H1 (cell line): ENCODE data around the gene NPHS2. TPM values are rescaled to one million over a fixed set of nuclear protein-coding genes. Genes with fewer than 3 reads are reported as not detected.

ENCODE experiments used
- CEBPB ChIP-seq: IDR thresholded peaks from 2 replicates; pipeline ENCODE4 v1.6.1; 2012; ENCODE audit warnings: low read depth, low read length
- TAF1 ChIP-seq: IDR thresholded peaks from 2 replicates; pipeline ENCODE4 v1.6.1; 2011; ENCODE audit warnings: mild to moderate bottlenecking, low read depth, low read length
- polyA plus RNA-seq, 7 experiments: library from polyadenylated mRNA; depleted of rRNA in 3 of 7; stranded (reverse) in 5 of 7; unstranded in 2 of 7; fragments of >200 nt in 5 of 7; fragments of 200-250 nt in 2 of 7; gene quantifications; 1 replicate in 5 of 7; 2 replicates in 1 of 7; 4 replicates in 1 of 7; pipeline versions ENCODE4 v1.2.1 to v1.2.3, GENCODE V29; 2011 to 2013; ENCODE audit warnings: missing spikeins in 2 of 7, mixed read lengths in 2 of 7
- total RNA-seq: library from RNA; stranded (reverse); fragmentation: NEBNext Ultra II Directional; extraction: Animal tissue kit (Norgen Biotek cat#: 25700); gene quantifications from 2 replicates; pipeline ENCODE4 v1.2.1, GENCODE V29; 2021
- TF ChIP-seq, protein P1 (sequence below): fragments of 300-600 bp; sonication (generic); IDR thresholded peaks from 2 replicates; pipeline ENCODE4 v1.7.1; 2012; ENCODE audit warnings: low read length, moderate library complexity, mild to moderate bottlenecking, inconsistent platforms; ENCODE audit not compliant: insufficient replicate concordance

NPHS2 gene
- total and polyA plus RNA-seq, 2 of the 8 experiments (the other 6 are each of a cell fraction or from before 2014, with no cell fraction given): not detected

DNA sequence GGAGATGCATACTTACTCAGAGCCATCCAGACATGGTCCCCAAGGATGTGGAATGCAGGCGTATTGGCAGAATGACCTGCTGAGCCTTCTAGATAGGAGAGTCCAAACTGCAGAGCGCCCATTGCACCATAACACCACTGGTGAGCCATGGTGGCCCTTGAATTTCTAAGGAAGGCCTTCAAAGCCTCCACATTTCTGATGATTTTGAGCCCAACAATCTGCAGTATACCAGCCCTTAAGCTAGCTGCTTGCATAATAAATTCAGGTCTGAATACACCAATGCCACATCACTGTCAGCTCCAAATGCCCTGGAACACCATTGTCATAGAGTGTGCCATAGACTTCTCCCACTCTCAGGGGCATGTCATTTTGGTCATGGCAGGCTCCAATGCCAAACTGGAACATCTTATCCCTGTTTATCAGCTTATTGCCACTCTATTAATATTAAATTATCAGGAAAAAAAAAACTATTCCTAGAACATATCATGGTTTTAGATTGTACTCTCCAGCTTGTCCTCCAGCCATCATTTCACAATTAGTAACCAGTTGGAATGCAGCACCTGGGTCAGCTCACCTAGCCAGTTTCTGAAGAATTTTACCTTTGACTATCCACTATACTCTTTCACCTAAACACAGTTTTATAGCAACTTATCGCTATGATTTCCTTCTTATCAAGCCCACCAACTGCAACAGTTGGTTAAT lies 26.9 kb downstream of the NPHS2 start (continued):
- TF ChIP-seq, protein P1, sequence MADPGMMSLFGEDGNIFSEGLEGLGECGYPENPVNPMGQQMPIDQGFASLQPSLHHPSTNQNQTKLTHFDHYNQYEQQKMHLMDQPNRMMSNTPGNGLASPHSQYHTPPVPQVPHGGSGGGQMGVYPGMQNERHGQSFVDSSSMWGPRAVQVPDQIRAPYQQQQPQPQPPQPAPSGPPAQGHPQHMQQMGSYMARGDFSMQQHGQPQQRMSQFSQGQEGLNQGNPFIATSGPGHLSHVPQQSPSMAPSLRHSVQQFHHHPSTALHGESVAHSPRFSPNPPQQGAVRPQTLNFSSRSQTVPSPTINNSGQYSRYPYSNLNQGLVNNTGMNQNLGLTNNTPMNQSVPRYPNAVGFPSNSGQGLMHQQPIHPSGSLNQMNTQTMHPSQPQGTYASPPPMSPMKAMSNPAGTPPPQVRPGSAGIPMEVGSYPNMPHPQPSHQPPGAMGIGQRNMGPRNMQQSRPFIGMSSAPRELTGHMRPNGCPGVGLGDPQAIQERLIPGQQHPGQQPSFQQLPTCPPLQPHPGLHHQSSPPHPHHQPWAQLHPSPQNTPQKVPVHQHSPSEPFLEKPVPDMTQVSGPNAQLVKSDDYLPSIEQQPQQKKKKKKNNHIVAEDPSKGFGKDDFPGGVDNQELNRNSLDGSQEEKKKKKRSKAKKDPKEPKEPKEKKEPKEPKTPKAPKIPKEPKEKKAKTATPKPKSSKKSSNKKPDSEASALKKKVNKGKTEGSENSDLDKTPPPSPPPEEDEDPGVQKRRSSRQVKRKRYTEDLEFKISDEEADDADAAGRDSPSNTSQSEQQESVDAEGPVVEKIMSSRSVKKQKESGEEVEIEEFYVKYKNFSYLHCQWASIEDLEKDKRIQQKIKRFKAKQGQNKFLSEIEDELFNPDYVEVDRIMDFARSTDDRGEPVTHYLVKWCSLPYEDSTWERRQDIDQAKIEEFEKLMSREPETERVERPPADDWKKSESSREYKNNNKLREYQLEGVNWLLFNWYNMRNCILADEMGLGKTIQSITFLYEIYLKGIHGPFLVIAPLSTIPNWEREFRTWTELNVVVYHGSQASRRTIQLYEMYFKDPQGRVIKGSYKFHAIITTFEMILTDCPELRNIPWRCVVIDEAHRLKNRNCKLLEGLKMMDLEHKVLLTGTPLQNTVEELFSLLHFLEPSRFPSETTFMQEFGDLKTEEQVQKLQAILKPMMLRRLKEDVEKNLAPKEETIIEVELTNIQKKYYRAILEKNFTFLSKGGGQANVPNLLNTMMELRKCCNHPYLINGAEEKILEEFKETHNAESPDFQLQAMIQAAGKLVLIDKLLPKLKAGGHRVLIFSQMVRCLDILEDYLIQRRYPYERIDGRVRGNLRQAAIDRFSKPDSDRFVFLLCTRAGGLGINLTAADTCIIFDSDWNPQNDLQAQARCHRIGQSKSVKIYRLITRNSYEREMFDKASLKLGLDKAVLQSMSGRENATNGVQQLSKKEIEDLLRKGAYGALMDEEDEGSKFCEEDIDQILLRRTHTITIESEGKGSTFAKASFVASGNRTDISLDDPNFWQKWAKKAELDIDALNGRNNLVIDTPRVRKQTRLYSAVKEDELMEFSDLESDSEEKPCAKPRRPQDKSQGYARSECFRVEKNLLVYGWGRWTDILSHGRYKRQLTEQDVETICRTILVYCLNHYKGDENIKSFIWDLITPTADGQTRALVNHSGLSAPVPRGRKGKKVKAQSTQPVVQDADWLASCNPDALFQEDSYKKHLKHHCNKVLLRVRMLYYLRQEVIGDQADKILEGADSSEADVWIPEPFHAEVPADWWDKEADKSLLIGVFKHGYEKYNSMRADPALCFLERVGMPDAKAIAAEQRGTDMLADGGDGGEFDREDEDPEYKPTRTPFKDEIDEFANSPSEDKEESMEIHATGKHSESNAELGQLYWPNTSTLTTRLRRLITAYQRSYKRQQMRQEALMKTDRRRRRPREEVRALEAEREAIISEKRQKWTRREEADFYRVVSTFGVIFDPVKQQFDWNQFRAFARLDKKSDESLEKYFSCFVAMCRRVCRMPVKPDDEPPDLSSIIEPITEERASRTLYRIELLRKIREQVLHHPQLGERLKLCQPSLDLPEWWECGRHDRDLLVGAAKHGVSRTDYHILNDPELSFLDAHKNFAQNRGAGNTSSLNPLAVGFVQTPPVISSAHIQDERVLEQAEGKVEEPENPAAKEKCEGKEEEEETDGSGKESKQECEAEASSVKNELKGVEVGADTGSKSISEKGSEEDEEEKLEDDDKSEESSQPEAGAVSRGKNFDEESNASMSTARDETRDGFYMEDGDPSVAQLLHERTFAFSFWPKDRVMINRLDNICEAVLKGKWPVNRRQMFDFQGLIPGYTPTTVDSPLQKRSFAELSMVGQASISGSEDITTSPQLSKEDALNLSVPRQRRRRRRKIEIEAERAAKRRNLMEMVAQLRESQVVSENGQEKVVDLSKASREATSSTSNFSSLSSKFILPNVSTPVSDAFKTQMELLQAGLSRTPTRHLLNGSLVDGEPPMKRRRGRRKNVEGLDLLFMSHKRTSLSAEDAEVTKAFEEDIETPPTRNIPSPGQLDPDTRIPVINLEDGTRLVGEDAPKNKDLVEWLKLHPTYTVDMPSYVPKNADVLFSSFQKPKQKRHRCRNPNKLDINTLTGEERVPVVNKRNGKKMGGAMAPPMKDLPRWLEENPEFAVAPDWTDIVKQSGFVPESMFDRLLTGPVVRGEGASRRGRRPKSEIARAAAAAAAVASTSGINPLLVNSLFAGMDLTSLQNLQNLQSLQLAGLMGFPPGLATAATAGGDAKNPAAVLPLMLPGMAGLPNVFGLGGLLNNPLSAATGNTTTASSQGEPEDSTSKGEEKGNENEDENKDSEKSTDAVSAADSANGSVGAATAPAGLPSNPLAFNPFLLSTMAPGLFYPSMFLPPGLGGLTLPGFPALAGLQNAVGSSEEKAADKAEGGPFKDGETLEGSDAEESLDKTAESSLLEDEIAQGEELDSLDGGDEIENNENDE: no peak
- TF ChIP-seq TAF1 (no peak), CEBPB (no peak)
